Neural crest cell (in vitro differentiated cells): ENCODE measurements around the gene LRRC1. TPM values are rescaled to one million over a fixed set of nuclear protein-coding genes. Genes with fewer than 3 reads are reported as not detected.

Source experiments
- DNase-seq: peaks from one replicate; pipeline ENCODE4 v3.0.0; 2021; ENCODE audit warnings: low read depth, mixed read lengths, low spot score
- H3K27ac Mint-ChIP-seq: one replicate; pipeline ENCODE4 v1.8.0; 2021; ENCODE audit warnings: mild to moderate bottlenecking, mixed read lengths; ENCODE audit not compliant: unreplicated experiment
- H3K27me3 Mint-ChIP-seq: 2 replicates; pipeline ENCODE4 v1.8.0; 2021; ENCODE audit warnings: low read depth, mild to moderate bottlenecking, mixed read lengths
- H3K36me3 Mint-ChIP-seq: 2 replicates; pipeline ENCODE4 v1.8.0; 2021; ENCODE audit warnings: low read depth, mild to moderate bottlenecking, mixed read lengths
- H3K4me1 Mint-ChIP-seq: 2 replicates; pipeline ENCODE4 v1.8.0; 2021; ENCODE audit warnings: mixed read lengths
- H3K4me3 Mint-ChIP-seq: one replicate; pipeline ENCODE4 v1.8.0; 2021; ENCODE audit warnings: mild to moderate bottlenecking, mixed read lengths
- H3K9me3 Mint-ChIP-seq: 2 replicates; pipeline ENCODE4 v1.8.0; 2021; ENCODE audit warnings: mixed read lengths
- CTCF ChIP-seq: fragments of 200-600 bp; sonication (generic); conservative IDR thresholded peaks from 2 replicates; pipeline ENCODE4 v1.5.0; 2021; ENCODE audit warnings: antibody characterized with exemption, mild to moderate bottlenecking
- total RNA-seq: library from RNA; stranded (reverse); gene quantifications from 2 replicates; pipeline ENCODE4 v1.2.1, GENCODE V29; 2021

Gene LRRC1
- total RNA-seq, 1 donor from 2014 or later: 6.6 TPM

GRCh38 chr6:53827531-53827930, 32.7 kb downstream of the LRRC1 start:
- Mint-ChIP-seq H3K4me3 (no peak overlapping the region), H3K4me1 (no peaks in the 10 kb centered on the region), H3K9me3 (peaks cover 3% of the 10 kb centered on the region), H3K27ac (no peak overlapping the region), H3K27me3 (no peaks in the 10 kb centered on the region), H3K36me3 (no peaks in the 10 kb centered on the region)
- no peak for TF ChIP-seq CTCF
- DNase-seq: no peak

GRCh38 chr6:53828215-53828614, 33.4 kb downstream of the LRRC1 start:
- DNase-seq: no peak
- H3K9me3 Mint-ChIP-seq: peaks cover 3% of the 10 kb centered on the region
- TF ChIP-seq CTCF: no peak
- no peak overlapping the region for H3K27ac Mint-ChIP-seq
- H3K4me1 Mint-ChIP-seq: peaks cover 4% of the 10 kb centered on the region
- no peak overlapping the region for H3K4me3 Mint-ChIP-seq
- no peaks in the 10 kb centered on the region for H3K27me3 Mint-ChIP-seq
- no peaks in the 10 kb centered on the region for H3K36me3 Mint-ChIP-seq

GRCh38 chr6:53828966-53829697, 34.3 kb downstream of the LRRC1 start:
- Mint-ChIP-seq H3K9me3 (peaks cover 3% of the 10 kb centered on the region), H3K27ac (no peak overlapping the region), H3K27me3 (no peaks in the 10 kb centered on the region), H3K4me3 (no peak overlapping the region), H3K36me3 (no peaks in the 10 kb centered on the region), H3K4me1 (peaks cover 9% of the 10 kb centered on the region)
- TF ChIP-seq CTCF: no peak
- no peak for DNase-seq

- Mint-ChIP-seq H3K27me3 (no peaks in the 10 kb centered on the region), H3K4me3 (no peak overlapping the region), H3K9me3 (peaks cover 3% of the 10 kb centered on the region), H3K27ac (no peak overlapping the region), H3K4me1 (peaks cover 12% of the 10 kb centered on the region), H3K36me3 (no peaks in the 10 kb centered on the region)
- no peak for DNase-seq
- TF ChIP-seq CTCF: no peak
Measured at GRCh38 chr6:53829698-53830221, 35.0 kb downstream of the LRRC1 start.

GRCh38 chr6:53830366-53830765, 35.6 kb downstream of the LRRC1 start:
- no peak for TF ChIP-seq CTCF
- no peak for DNase-seq
- no peak overlapping the region for H3K4me3 Mint-ChIP-seq
- no peaks in the 10 kb centered on the region for H3K36me3 Mint-ChIP-seq
- peaks cover 12% of the 10 kb centered on the region for H3K4me1 Mint-ChIP-seq
- H3K9me3 Mint-ChIP-seq: no peaks in the 10 kb centered on the region
- no peaks in the 10 kb centered on the region for H3K27me3 Mint-ChIP-seq
- no peak overlapping the region for H3K27ac Mint-ChIP-seq
